HG02973 (cell line): ENCODE data around the gene ARHGAP21.

Experiments
- ATAC-seq: cut with Tn5 transposase; IDR thresholded peaks from one replicate; pipeline ENCODE4 v1.9.1; 2021; ENCODE audit warnings: moderate library complexity; ENCODE audit not compliant: unreplicated experiment

The ARHGAP21 gene

DNA sequence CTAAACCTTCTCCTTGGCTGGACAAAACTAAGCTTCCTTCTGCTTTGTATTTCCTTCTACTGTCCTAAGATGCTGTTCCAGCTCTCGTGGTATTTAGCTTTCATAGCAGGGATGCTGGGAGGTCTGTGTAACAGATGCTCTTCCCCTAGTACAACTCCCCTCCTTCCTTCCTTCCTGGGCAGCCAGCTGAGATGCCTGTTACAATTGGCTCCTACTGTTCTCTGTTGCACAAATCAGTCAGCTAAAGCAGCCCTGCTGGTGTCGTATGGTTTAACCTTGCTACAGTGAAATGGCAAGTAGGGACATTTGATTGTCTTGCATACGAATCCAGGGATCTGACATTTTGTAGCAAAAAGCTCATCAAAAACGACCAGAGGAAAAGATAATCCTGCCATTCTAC, 143.8 kb downstream of the ARHGAP21 start:
- no peak for ATAC-seq

DNA sequence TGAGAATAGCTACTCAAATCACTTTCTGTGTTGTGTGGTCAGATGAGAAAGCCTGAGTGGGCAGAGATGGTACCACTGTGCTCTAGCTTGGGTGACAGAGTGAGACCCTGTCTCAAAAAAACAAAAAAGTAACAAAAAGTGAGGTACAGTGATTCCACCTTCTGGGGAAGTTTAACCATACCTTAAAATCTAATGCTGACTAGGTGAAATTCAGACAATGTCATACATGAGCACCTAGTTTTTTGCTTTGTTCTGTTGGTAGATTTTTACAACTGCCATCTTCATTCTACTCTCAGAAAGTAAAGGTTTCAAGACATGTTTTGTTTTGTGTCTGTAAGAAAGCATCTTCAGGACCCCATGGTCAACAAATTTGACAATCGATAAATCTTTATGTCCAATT, 144.2 kb downstream of the ARHGAP21 start:
- no peak for ATAC-seq

DNA sequence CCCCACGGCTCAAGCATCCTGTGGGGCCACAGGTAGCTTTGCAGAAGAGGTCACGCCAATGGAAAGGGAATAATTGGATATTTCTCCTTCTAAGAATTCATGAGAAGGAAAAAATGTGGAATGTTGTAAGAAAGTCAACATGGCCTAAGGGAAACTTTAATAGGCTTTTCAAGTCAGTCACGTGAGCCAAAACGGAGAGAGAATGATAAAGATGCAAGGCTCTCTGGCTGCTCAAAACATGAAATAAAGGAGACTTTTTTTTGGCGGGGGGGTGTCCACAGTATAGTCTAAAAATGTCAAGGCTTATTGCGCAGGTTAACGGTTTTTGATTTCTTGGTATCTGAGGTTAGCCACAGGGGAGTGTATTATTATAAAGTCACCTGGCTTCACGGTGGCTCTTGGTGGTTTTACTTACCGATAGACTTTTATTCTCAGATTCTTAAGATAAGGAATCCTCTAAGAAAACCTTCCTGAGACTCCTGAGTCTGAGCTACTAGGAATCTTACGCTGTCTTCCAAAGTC, 148.1 kb downstream of the ARHGAP21 start:
- no peak for ATAC-seq

DNA sequence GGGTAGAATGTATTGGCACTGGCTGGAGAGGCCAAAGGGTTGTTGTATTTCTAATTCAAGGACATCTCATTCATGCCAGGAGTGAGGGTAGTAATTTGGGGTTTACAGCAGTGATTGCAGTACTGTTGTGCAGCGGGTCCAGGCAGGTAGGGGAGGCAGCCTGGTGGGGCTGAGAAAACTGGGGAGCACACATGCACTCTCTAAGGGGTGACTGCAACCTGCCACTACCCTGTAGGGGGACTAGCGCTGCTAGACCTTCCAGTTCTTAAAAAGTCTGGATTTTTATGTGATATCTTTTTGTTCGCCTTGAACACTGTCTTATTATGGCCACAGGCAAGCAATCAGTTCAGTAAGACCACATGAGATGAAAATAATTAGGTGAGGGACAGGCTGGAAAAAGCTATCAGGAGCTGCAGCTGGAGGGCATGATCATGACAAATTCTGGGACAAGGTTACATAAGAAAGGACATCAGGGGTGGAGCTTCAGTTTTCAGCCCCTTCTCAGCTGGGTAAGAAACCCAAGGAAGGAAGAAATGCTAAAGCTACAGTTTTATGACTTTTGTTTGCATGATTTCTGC, 149.0 kb downstream of the ARHGAP21 start:
- no peak for ATAC-seq

DNA sequence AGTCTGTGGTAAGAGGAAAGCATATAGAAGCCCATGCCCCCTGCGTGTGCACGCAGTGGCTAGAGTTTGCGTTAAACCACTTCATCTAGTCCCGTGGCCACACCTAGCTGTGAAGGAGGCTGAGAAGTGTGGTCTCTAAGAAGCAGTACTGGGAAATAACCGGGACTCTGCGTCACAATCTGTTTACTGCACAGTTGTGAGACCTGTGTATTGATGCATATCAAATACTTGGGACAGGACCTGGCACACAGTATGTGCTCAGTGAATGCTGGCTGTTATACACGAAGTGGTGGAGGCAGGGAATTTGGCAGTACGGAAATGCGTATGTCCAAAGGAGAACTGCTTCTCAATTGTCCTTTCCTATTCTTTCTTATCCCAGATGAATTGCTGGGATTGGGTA, 149.5 kb downstream of the ARHGAP21 start:
- ATAC-seq, result no peak

DNA sequence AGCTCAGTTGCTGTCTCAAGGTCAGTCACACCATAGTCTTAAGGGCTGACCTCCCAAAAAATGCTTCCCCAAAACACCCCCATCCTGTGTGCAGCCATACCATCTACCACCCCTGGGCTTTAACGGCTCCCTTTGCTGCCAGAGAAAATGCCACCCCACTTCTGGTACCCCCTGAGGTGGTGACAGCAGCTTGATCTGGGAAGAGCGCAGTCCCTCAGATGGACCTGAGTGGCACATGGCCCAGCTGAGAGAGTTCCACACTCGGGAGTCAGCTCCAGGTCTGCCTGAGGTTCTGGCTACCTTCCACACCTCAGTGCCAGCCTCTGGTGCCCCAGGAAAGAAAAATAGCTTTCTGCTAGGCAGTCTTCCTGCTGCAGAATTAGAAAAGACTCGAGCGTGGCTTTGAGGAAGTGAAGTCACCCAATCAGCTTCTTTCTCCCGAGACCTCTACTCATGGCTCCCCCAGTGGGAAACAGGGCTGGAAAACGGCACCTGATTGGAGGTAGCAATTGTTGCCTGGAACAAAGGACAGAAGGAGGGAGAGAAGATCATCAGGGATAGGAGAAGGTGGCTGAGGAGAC, 151.7 kb downstream of the ARHGAP21 start:
- no peak for ATAC-seq

DNA sequence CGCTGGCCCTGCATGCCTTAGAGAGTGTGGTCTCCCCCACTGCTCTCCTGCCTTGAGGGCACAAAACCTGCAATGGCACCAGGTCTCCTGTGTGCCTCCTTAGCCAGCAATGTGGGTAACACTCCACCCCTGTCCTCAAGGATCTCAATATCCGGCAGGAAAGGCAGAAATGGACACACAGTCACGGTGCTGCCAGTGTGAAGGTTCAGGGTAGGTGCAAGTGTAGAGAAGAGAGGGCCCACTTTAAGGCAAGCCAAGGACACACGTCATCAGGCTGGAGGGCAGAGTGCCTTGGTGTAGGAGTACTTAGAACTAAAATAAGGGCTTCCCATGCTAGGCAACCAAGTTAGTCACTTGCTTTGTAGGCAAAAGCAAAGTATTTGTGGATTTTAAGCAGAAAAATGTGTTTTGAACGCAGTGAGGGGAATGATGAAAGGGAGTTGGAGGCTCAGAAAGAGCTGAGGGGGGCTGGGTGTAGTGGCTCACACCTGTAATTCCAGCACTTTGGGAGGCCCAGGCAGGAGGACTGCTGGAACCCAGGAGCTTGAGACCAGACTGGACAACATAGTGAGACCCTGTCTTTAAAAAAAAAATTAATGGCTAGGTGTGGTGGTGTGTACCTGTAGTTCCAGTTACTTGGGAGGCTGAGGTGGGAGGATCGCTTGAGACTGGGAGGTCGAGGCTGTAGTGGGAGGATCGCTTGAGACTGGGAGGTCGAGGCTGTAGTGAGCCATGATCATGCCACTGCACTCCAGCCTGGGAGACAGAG, 152.8 kb downstream of the ARHGAP21 start:
- ATAC-seq, result no peak

DNA sequence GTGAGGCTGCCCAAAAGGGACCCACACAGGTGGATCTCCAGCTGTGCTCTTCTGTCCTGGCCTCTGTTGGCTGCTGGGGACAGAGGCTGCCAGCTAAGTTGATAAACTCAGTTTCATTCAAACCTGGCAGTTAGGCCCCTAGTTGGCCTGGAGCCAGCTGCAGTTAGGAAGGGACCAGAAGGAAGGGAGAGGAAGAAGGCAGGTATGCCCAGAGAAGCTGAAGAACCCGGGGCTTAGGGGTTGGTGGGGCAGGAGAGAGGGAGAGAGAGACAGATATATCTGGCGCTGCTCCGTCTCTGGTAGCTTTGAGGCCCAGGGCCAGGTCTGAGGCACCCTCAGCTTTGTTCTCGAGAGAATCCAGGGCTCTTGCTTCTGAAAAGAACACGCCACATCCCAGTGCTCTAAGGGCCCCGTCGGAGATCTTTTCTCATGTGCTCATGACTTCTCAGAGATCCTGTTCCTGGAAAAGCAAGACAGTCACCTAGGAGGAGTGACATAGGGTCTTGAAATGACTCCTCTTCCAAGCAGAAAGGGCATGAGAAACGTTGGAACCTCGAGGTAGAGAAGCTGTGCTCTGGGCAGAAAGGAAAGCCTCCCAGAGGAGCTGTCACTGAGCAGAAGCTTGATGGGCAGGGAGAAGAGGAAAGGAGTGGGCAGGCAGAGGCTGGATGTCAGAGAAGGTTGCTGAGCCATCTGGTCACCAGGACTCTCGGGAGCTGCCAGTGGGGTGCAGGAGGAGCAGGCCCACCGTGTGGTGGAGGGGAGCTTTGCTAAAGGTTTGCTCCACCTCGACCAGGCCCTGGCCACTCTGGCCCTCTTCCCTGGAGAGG, 153.6 kb downstream of the ARHGAP21 start:
- no peak for ATAC-seq

DNA sequence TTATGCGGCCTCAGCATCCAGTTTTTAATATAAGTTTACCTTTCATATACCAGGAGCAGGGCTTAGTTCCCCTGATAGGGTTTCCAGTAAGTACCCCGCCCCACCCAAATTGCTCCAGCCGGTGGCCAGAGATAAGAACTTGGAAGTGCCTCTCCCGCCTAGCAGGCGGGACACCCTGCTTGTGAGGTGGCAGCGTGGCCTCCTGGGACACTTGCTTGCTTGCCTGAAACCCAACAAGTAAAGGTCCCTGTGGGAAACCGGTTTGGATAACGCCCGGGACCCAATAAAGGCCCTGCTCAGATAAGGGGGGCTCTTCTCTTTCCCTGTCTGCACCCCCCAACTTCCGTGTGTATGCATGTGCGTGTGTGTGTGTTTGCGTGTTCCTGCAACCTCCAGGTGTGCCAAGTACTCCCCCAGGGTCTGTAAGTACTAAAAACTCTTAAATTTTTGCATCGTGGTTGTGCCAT, 154.3 kb downstream of the ARHGAP21 start:
- no peak for ATAC-seq

DNA sequence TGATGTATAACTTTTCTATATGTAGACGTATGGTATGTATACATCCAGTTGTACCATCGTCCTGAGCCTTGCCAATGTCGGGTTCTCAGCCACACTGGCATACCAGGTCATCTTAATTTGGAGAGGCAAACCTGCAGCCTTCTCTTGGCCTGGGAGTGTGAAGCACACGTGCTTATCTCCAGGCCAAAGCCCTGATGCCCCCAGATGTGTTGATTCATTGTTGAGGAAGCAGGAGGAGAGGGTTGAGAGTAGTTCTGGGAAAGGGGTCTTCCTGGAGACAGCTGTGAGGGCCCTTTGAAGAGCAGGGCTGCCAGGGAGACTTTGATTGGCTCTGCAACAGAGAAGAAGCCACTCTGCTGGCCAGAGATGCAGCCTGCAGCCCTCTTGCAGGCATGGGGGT, 155.6 kb downstream of the ARHGAP21 start:
- ATAC-seq, result no peak

DNA sequence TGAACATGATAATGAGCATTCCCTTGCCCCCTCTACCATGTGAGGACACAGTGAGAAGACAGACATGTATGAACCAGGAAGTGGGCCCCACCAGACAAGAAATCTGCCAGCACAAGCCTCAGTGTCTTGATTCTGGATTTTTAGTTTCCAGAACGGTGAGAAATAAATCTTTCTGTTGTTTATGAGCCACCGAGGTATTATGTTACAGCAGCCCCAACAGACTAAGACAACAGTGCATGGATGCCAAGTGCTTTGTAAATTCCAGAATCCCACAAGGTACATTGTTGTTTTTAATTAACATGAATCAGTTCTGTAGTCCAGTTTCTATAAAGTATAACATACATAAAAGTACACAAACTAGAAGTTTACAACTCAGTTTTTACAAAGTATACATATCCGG, 162.2 kb downstream of the ARHGAP21 start:
- no peak for ATAC-seq

DNA sequence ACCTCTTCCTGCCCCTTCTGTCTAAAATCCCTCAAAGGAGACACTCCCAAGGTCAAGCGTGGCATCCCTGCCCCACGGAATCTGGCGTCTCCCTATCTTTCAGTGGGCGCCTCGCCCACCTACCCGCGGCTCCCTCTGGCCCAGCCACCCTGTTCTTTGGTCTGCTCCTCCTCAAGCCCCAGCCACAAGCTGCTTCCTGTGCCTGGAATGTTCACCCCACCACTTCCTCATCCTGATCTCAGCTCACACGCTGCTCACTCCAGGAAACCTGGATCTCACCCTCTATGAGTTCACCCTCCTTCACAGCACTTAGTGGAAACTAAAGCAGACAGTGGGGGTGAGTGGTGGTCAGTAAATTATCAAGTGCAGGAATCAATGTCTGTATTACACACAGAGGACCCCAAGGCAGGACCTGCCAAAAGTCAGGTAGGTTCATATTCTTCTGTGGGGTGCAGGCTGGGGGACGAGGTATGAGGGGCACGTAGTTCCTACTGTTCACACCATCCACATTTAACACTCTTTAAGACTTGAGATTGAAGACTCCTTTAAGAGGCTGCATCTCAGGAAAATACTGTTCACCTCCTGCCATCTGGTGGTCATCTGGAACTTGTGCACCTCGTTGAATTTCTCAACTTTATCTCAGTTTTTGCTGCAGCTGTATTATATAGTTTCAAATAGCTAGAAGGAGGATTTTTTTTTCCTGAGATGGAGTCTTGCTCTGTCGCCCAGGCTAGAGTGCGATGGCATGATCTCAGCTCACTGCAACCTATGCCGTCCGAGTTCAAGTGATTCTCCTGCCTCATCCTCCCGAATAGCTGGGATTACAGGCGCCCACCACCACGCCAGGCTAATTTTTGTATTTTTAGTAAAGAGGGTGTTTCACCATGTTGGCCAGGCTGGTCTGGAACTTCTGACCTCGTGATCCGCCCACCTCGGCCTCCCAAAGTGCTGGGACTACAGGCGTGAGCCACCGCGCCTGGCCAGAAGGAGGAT, 166.6 kb downstream of the ARHGAP21 start:
- peak; percentile 62 for ATAC-seq

DNA sequence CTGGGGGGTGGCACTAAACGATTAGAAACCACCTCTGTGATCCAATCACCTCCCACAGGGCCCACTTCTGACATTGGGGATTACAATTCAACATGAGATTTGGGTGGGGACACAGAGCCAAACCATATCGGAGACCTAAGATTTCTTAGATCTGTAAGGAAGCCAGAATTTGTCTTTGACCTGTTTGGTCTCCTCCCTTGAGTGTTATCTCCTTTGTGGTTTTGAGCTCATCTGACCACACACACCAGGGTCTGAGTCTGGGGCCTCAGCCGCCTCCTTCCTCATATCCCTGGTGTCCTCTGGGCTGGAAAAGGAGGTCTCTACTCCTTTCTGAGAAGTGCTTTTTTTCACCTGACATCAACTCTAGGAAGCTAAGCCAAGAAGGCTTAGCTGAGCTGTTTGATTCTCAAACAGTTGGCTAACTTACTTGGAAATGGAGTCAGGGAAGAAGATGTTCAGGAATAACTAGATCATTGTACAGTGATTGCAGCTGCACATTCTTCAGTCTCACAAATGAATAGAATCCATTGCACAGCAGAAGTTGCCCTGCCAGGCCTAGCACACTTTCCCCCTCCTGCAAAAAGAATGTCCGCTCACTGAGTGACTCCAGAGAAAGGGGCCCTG, 167.4 kb downstream of the ARHGAP21 start:
- no peak for ATAC-seq

DNA sequence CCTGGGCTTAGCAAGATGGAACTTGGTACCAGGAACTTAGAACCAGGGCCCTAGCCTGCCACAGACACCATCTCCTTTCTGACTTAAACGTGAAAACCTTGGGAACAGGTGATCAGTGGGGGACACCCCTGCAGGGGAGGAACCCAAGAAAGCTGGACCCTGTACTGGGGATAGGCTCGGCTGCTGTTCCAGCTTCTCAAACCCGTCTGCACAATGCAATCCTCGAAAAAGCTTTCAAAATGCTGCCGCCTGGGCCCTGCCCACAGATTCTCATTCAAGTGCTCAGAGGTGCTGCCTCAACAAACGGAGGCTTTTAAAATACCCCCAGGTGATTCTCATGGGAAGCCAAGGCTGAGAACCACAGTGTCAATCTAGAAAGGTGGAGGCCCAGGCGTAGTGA, 169.7 kb downstream of the ARHGAP21 start:
- no peak for ATAC-seq

DNA sequence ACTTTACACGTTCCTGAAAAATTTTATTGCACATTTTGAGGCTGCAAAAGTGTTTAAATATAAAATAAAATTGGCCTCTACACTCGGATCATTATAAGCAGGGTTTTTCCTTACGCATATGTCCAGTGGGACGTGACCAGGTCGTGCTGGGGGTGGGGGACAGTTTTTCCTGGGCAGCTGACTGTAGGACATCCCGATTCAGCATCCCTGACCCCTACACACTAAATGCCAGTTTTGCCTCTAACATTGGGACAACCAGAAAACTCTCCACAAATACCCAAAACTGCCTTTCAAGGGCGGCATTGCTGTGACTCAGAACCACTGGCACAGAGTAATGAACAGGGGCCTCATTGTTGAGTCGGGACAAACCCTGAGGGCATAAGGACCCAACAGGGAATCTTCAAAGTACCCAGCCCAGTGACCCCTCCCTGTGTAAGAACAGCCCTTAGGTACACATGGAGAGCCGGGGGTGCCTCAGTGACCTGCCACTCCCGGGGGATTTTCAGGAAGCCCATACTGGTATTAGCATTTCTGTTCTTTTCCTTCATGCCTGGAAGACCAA, 170.6 kb downstream of the ARHGAP21 start:
- ATAC-seq, result no peak

DNA sequence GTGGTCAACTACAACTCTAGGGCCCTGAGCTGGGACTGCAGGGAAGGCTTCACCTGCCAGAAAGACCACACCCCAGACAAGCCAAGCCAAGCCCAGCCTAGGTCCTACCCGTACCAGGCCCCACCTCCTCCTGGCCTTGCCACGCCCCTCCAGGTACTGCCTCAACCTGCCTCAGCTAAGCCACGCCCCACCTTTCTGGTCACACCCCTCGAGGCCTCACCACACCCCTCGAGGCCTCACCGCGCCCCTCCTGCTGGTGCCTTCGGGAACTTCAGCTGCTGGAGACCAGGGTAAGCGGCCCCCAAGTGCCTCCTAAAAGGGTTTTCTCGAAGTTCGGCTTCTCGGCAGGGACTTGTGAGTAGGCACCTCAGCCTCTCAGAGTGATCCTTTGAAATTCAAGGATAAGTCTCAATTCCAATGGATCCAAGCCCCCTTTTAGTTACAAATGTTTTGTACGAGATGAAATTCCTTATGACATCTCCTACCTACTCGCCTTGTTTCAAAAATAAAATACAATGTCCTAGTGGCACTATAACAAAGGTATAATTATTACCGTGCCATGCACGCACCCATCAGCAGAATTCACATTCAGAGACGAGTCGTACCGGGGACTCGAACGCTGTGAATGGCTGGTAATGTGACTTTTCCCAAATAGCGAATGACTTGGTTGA, 171.2 kb downstream of the ARHGAP21 start:
- no peak for ATAC-seq

DNA sequence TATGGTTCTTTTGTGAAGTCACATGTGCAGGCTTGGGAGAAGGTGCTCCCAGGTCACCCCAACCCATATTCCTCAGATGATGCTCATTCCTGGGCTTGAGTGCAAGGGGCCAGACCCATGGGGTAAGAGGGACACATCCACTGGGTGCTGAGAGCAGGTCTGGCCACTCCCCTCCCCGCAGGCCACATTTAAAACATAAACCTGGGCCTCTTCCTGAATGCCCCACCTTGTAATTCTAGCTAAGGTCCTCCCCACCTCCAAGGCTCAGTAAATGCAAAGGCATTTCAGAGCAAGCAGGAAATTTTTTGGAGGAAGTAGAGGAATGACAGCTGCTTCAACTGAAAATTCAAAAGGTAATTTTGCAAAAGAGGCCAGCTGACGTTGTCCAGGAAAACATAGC, 172.5 kb downstream of the ARHGAP21 start:
- ATAC-seq, result no peak

DNA sequence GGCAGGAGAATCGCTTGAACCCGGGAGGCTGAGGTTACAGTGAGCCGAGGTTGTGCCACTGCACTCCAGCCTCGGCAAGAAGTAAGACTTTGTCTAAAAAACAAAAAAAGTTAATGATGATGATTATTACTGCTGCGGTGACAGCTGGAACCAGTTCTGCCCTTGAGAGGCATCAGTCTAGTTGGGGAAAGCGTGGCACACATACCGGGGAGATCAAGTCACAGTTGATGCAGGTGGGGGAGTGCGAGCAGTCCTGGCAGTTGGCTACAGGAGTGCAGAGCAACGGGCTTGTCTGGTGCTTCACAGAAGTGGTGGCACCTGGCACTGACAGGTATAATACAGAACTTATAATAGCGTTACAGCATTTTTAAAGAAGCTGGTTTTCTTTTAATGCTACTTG, 173.0 kb downstream of the ARHGAP21 start:
- ATAC-seq, result no peak

DNA sequence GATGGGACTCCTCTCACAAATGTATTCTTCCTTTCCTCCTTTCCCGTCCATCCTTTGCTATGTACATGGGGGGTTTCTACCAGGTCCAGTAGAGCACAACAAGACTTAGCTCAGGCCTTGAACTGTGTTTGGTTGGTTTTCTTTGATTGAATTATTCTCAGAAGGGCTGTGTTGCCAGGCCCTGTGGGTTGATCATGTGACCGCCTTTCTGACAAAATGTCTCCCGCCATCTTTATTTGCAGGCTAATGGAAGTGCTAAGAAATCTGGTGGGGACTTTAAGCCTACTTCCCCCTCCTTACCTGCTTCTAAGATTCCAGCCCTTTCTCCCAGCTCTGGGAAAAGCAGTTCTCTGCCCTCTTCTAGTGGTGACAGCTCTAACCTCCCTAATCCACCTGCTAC, 178.1 kb downstream of the ARHGAP21 start:
- no peak for ATAC-seq
